HG02623 (cell line): Measurements from ENCODE around the gene UROS.

Experiments used
- ATAC-seq: cut with Tn5 transposase; IDR thresholded peaks from one replicate; pipeline ENCODE4 v1.9.1; 2021; ENCODE audit warnings: moderate library complexity; ENCODE audit not compliant: unreplicated experiment

Gene UROS

DNA sequence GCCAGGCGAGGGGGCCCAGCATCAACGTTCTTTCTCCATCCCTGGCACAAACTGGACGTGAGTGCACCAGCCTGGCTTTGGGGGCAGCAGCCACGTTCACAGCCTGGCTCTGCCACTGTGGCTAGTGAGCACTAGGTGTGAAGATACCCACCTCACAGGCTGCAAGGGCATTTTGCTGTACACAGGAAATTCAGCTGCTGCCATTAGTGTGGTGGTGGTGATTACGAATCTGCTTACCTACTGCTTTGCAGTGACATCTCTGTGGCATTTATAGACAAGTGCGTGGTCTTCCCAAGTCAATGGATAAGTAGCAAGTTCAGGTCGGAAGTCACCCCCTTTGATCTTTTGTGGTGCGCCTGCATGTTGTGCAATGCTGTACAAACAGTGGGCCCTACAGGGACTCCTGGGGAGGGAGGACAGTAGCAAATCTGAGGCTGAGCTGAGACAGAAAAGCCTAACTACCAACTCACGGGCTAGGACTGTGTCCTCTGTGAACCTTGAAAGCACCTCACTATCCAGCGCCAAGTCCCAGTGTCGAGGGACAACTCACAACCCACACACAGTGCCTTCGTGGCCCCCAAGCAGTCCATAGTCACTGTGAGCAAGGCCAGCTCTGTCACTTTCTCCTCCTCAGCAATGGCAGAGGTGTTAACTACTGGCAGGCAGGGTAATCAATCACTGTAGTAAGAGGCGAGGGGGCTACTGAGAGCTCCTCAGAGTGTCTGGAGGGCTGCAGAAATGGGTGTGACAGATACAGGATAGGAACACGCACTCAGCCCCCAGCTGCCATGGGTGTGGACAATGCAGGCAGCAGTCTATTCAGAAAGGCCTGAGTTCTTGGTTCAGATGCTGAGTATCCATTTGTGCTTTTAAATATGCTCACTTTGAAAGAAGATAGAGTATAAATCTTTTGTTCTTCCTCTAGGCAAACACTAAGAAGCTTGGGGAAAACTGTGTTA lies 30.4 kb downstream of the UROS start:
- no peak for ATAC-seq

GRCh38 chr10:125788156-125789034 lies 34.7 kb downstream of the UROS start:
- ATAC-seq = no peak

GRCh38 chr10:125785791-125786190 lies 37.3 kb downstream of the UROS start:
- no peak for ATAC-seq

- peak; percentile 88 for ATAC-seq
Measured at GRCh38 chr10:125783957-125784356, 39.1 kb downstream of the UROS start.

DNA sequence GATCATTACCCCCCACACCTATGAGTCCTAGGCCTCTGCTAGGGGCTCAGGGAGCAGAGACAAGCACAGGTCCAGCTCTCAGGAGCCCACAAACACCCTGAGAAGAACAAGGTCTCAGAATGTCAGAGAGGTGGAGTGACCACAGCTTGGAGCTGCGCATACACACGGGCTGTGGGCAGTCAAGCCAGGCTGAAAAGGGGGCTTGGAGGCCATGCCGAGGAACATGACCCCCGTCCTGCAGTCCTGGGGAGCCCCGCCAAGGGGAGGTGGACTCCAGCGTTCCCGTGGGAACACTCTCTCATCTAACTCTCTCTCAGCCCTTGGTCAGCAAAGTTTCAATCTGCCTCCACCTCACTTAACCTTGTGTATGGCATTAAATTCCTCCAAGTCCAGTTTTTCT lies 39.6 kb downstream of the UROS start:
- no peak for ATAC-seq

GRCh38 chr10:125782616-125783015 lies 40.4 kb downstream of the UROS start:
- ATAC-seq = no peak

DNA sequence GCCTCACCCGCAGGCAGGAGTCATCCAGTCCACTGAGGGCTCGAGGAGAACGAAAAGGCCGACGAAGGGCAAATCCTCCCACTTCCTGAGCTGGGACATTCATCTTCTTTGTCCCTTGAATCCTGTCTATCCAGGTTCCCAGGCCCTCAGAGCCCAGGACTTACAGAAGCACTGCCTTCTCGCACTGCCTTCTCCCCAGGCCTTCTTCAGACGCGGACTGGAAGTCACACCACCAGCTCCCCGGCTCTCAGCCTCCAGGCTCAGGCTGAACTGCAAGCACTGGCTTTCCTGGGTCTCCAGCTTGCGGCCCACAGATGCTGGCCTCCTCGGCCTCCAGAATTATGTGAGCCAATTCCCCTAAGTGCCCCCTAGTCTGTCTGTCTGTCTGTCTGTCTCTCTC lies 41.0 kb downstream of the UROS start:
- ATAC-seq = no peak

DNA sequence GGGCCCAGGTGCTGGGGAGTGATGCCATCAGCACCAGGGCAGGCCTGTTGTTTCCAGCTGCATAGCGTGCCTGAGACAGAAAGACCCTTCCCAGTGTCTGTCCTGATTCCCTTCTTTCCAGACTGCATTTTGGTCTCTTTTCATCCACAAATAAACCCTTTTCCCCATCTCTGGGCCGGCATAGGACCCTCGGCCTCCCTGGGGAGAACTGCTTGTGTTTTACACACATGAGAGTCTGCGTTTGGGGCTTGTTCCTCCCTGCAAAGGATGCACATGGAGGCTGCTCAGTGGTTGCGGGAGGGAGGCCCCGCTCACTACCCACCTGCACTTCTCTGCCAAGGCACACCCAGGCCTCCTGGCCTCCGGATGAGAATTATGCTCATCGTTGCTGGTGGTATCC lies 41.7 kb downstream of the UROS start:
- no peak for ATAC-seq

DNA sequence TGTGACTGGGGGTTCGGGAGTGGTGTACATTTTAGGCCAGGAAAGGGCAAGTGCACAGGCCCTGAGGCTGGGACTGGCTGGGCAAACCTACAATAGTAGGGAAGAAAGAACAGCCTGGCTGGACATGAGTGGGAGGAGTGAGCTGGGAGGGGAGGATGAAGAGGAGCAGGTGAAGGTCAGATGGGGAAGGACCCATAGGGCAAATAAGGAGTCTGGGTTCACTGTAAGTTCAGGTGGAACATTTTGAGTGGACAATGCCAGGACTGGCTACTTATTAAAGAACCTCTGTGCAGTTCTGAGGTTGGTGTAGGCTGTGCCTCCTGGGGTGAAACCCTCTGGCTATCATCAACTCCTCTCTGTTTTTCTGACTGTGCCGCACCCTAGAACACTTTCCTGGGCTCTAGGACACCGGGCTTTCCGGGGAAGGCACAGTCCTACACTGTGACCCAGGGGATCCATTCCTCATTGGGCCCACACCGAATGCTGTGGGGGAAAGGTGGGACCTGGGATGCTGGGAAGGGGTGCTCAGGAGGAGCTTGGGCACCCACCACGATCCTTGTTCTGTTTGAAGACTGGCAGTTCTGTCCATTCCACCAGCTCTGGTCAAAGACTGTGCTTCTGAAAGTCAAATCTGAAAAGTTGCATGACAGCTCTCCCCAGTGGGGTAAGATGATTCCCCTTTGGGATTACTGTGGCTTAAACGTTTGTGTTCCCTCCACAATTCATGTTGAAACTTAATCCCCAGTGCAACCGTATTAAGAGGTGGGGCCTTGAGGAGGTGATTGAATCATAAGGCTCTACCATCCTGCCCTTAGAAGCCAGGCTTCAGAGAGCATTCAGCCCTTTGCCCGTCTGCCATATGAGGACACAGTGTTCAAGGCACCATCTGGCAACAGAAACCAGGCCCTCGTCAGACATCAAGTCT lies 43.4 kb downstream of the UROS start:
- no peak for ATAC-seq

DNA sequence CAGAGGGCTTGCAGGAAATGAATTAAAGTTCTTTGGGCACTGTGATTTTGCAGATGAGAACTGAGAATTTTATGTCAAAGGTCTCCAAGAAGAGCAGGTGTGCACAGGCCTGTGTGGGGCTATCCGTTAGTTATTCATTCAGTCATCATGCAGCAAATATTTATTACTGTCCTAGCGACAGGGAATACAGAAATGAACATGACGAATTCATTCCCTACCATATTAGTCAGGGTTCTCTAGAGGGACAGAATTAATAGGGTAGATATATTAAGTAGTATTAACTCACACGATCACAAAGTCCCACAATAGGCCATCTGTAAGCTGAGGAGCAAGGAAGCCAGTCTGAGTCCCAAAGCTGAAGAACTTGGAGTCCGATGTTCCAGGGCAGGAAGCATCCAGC lies 44.5 kb downstream of the UROS start:
- ATAC-seq = no peak

DNA sequence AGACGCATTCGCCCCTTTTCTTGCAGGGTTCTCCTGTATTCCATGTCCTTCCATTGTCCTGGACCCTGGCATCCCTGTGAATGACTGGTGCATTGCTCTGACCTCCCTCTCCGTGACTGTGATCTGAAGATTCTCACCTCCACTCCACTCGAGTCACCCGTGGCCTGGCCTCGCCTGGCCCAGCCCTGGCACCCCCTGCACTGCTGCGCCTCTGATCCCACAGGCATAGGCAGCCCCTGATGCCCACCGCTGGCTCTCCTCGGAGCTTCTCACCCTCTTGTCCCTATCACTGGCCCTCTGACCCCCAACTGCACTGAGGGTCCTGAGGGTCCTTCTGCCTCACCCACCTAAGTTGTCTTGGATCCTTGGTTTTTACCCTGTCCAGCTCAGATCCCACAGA lies 45.3 kb downstream of the UROS start:
- no peak for ATAC-seq

DNA sequence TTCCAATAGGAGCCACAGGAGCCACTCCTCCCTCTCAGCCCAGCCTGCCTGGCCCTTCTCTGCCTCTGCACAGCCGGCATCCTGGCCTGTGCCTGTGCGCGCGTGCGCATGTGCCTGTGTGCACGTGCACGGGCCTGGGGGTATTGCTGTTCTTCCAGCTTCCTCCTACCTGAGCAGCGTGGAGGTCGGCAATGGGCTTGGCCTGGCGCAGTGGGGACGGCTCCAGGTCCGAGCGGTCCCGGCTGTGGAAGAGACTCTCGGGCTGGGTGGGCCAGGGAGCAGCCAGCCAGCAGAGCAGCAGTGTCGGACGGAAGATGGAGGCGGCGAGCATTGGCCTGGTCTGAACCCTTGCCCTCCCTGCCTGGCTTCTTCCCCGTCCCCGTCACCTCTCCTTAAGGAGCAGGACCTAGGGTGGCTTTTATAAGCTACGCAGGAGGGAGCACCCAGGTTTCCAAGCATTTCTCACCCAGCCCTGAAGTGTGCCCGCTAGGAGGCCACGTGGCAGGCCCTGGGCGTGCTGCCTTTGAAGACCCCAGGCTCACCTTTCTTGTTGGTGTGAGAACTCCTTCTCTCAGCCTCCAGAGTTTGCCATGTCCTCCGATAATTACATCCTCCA lies 47.5 kb downstream of the UROS start, which contains the start of gene MMP21:
MMP21 (minus strand) TSS at position 331 of the 616 bp plus-strand sequence; CDS start at position 331, 0 bp downstream.
- ATAC-seq = no peak

- ATAC-seq = no peak
Measured at GRCh38 chr10:125774581-125775191, 48.4 kb downstream of the UROS start.

GRCh38 chr10:125773687-125774543 lies 49.1 kb downstream of the UROS start:
- ATAC-seq = no peak

DNA sequence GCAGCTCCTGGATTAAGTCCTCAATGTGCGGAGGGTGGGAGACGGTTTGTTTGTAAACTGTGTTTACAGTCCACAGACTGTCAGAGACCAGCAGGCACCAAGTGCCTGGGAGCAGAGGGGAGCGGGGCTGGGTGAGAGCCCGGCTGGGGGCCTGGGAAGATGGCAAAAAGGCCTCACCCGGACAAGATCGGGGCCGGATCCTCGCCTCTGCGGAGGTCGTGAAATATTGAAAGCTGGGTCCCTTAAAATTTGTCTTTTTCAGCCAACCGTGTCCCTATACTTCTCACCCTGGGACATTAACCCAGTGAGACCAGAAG lies 50.2 kb downstream of the UROS start:
- no peak for ATAC-seq

GRCh38 chr10:125772112-125772863 lies 50.8 kb downstream of the UROS start:
- ATAC-seq = no peak

GRCh38 chr10:125770844-125771243 lies 52.2 kb downstream of the UROS start:
- no peak for ATAC-seq

- no peak for ATAC-seq
Measured at GRCh38 chr10:125769175-125769574, 53.9 kb downstream of the UROS start.
